Hepatocyte (in vitro differentiated cells): ENCODE results near the gene DGAT2. TPM values are rescaled to one million over a fixed set of nuclear protein-coding genes. Genes with fewer than 3 reads are reported as not detected.

Source experiments
- DNase-seq: peaks from one replicate; pipeline ENCODE4 v3.0.0-alpha.2; 2016; ENCODE audit warnings: low spot score
- H2AFZ ChIP-seq: fragments of 200-600 bp; sonication (generic); 2 replicates; pipeline ENCODE4 v1.6.0; 2016; ENCODE audit warnings: antibody characterized with exemption, mild to moderate bottlenecking
- H3K27ac ChIP-seq: fragments of 200-600 bp; sonication (generic); 2 replicates; pipeline ENCODE4 v1.5.1; 2016; ENCODE audit warnings: mild to moderate bottlenecking
- H3K27me3 ChIP-seq: fragments of 200-600 bp; sonication (generic); 2 replicates; pipeline ENCODE4 v1.6.1; 2016
- H3K36me3 ChIP-seq: fragments of 200-600 bp; sonication (generic); replicated peaks from 2 replicates; pipeline ENCODE4 v1.5.1; 2016; ENCODE audit warnings: low read depth; ENCODE audit not compliant: insufficient read depth
- H3K4me1 ChIP-seq: fragments of 200-600 bp; sonication (generic); 2 replicates; pipeline ENCODE4 v1.5.1; 2016; ENCODE audit warnings: mild to moderate bottlenecking, moderate library complexity; ENCODE audit not compliant: insufficient read depth
- H3K4me2 ChIP-seq: fragments of 200-600 bp; sonication (generic); 2 replicates; pipeline ENCODE4 v1.6.0; 2016
- H3K4me3 ChIP-seq: fragments of 200-600 bp; sonication (generic); 2 replicates; pipeline ENCODE4 v1.5.1; 2016; ENCODE audit warnings: mild to moderate bottlenecking
- H3K79me2 ChIP-seq: fragments of 200-600 bp; sonication (generic); 2 replicates; pipeline ENCODE4 v1.6.0; 2017; ENCODE audit warnings: mild to moderate bottlenecking
- H3K9me2 ChIP-seq: fragments of 200-600 bp; sonication (generic); replicated peaks from 2 replicates; pipeline ENCODE4 v1.6.0; 2017; ENCODE audit warnings: mild to moderate bottlenecking; ENCODE audit not compliant: insufficient read depth
- H3K9me3 ChIP-seq: fragments of 200-600 bp; sonication (generic); 2 replicates; pipeline ENCODE4 v1.5.1; 2016; ENCODE audit warnings: low read depth, mild to moderate bottlenecking
- H4K20me1 ChIP-seq: fragments of 200-600 bp; sonication (generic); 2 replicates; pipeline ENCODE4 v1.6.0; 2016; ENCODE audit warnings: mild to moderate bottlenecking; ENCODE audit not compliant: insufficient read depth, poor library complexity, severe bottlenecking
- CTCF ChIP-seq: fragments of 200-600 bp; sonication (generic); IDR thresholded peaks from 2 replicates; pipeline ENCODE4 v1.5.1; 2016; ENCODE audit warnings: antibody characterized with exemption, mild to moderate bottlenecking; ENCODE audit not compliant: poor library complexity
- EZH2 ChIP-seq: fragments of 200-600 bp; sonication (generic); IDR thresholded peaks from 2 replicates; pipeline ENCODE4 v1.6.1; 2016; ENCODE audit warnings: antibody characterized with exemption, mild to moderate bottlenecking, borderline replicate concordance
- EZH2phosphoT487 ChIP-seq: fragments of 200-600 bp; sonication (generic); IDR thresholded peaks from one replicate; pipeline ENCODE4 v1.6.1; 2018; ENCODE audit warnings: antibody characterized with exemption, mild to moderate bottlenecking, low read depth, moderate library complexity; ENCODE audit not compliant: unreplicated experiment, severe bottlenecking
- WGBS: methylation state at CpG from one replicate; pipeline ENCODE4 v1.1.6; 2016; ENCODE audit warnings: low lambda C conversion rate; ENCODE audit errors: missing lambda C conversion rate; 5-methylcytosine and 5-hydroxymethylcytosine counted together
- polyA plus RNA-seq: library from polyadenylated mRNA; unstranded; fragments of >200 nt; fragmentation: Nextera tagmentation; extraction: Ambion mirVana; gene quantifications from 2 replicates; pipeline ENCODE4 v1.2.1, GENCODE V29; 2016
- total RNA-seq: library from RNA; depleted of rRNA; stranded (reverse); fragments of >200 nt; gene quantifications from 2 replicates; pipeline ENCODE4 v1.2.3, GENCODE V29; 2014

Gene DGAT2
- total and polyA plus RNA-seq, 2 experiments from 2014 or later = 55.6 to 60.5 TPM

GRCh38 chr11:75773595-75774353 lies 5.2 kb downstream of the DGAT2 start:
- H3K79me2 ChIP-seq = peaks cover 9% of the 10 kb centered on the region
- no peaks in the 10 kb centered on the region for H3K27me3 ChIP-seq
- TF ChIP-seq EZH2 (no peak), CTCF (no peak), EZH2phosphoT487 (no peak)
- H2AFZ ChIP-seq = no peak overlapping the region
- H3K9me2 ChIP-seq = no peaks in the 10 kb centered on the region
- no peaks in the 10 kb centered on the region for H4K20me1 ChIP-seq
- no peak for DNase-seq
- no peaks in the 10 kb centered on the region for H3K4me1 ChIP-seq
- no peak overlapping the region for H3K27ac ChIP-seq
- H3K4me2 ChIP-seq = no peak overlapping the region
- no peaks in the 10 kb centered on the region for H3K9me3 ChIP-seq
- H3K36me3 ChIP-seq = no peaks in the 10 kb centered on the region
- WGBS = 88% methylated on average over 5 of the region's 5 CpGs
- no peak overlapping the region for H3K4me3 ChIP-seq

- no peak overlapping the region for H3K4me3 ChIP-seq
- H3K79me2 ChIP-seq = peaks cover 9% of the 10 kb centered on the region
- H4K20me1 ChIP-seq = no peaks in the 10 kb centered on the region
- no peak overlapping the region for H2AFZ ChIP-seq
- H3K36me3 ChIP-seq = no peaks in the 10 kb centered on the region
- TF ChIP-seq CTCF (no peak), EZH2 (no peak), EZH2phosphoT487 (no peak)
- H3K9me2 ChIP-seq = no peaks in the 10 kb centered on the region
- H3K4me2 ChIP-seq = no peak overlapping the region
- no peaks in the 10 kb centered on the region for H3K27me3 ChIP-seq
- H3K4me1 ChIP-seq = no peaks in the 10 kb centered on the region
- H3K27ac ChIP-seq = no peak overlapping the region
- WGBS = 90% methylated on average over 3 of the region's 3 CpGs
- no peaks in the 10 kb centered on the region for H3K9me3 ChIP-seq
- no peak for DNase-seq
Measured at GRCh38 chr11:75775056-75775455, 6.5 kb downstream of the DGAT2 start.

DNA sequence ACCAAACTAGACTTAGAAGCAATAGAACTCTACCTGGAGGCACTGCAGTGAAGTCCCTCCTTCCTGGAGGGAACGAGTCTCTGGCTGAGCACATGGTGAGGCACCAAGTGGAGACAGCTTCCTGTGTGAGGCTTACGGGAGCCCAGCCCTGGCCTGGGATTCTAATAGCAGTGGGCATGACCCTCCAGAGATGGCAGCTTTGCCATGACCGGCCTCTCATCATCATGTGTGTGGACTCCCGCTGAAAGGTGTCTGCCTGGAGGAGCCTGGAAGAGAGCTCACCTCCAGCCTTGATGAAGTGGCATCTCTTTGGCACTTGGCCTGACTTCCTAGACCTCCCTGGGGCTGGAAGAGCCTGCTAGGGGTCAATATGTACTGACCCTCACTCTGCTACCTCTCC lies 8.0 kb downstream of the DGAT2 start:
- H3K36me3 ChIP-seq = no peaks in the 10 kb centered on the region
- no peak overlapping the region for H3K27ac ChIP-seq
- no peak overlapping the region for H3K4me2 ChIP-seq
- WGBS = 95% methylated on average over 4 of the region's 4 CpGs
- no peaks in the 10 kb centered on the region for H3K9me2 ChIP-seq
- H2AFZ ChIP-seq = no peak overlapping the region
- H3K4me1 ChIP-seq = no peaks in the 10 kb centered on the region
- no peaks in the 10 kb centered on the region for H3K9me3 ChIP-seq
- H3K4me3 ChIP-seq = no peak overlapping the region
- no peak for DNase-seq
- no peaks in the 10 kb centered on the region for H3K27me3 ChIP-seq
- no peaks in the 10 kb centered on the region for H4K20me1 ChIP-seq
- TF ChIP-seq EZH2phosphoT487 (no peak), EZH2 (no peak), CTCF (no peak)
- no peaks in the 10 kb centered on the region for H3K79me2 ChIP-seq
